T-helper 22 cell (primary cell): Measurements from ENCODE around the gene PKIG.
"Not testable (repeated sequence)": the region's sequence is repeated elsewhere in the genome, so short reads cannot be mapped to it uniquely, and the experiment has no call there.

ENCODE experiments used
- DNase-seq: peaks from one replicate; pipeline ENCODE4 v3.0.0-alpha.2; 2020; ENCODE audit warnings: low read depth

Gene PKIG

GRCh38 chr20:44572551-44573500, 9.6 kb upstream of the PKIG start:
- no peak for DNase-seq

DNA sequence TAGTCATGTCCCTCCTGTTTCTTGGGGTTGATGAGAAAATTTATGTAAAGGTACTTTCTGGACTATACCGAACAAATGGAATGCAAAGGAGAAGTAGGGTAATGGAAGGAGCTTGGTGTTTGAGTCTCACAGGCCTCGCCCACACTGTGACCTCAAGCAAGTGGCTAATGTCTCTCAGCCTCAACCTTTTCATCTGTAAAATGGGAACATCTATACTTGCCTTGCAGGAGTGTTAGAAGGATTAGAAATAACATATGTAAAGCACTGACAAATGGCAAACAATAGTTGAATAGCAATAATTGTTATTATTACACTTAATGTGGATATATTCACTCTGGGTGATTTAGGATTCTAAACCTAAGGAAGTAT, 8.9 kb upstream of the PKIG start:
- no peak for DNase-seq

DNA sequence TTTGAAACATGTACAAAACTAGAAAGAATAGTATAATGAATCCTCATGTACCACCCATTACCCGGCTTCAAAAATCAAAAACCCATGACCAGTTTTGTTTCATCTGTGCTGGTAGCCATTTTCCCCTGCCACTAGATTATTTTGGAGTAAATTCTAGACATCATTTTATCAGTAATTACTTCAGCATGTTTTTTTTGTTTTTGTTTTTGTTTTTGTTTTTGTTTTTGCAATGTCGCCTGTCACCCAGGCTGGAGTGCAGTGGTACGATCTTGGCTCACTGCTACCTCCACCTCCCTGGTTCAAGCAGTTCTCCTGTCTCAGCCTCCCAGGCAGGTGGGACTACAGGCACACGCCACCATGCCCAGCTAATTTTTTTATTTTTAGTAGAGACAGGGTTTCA, 8.0 kb upstream of the PKIG start:
- DNase-seq: no peak

GRCh38 chr20:44576297-44576696, 6.1 kb upstream of the PKIG start:
- DNase-seq: no peak

DNA sequence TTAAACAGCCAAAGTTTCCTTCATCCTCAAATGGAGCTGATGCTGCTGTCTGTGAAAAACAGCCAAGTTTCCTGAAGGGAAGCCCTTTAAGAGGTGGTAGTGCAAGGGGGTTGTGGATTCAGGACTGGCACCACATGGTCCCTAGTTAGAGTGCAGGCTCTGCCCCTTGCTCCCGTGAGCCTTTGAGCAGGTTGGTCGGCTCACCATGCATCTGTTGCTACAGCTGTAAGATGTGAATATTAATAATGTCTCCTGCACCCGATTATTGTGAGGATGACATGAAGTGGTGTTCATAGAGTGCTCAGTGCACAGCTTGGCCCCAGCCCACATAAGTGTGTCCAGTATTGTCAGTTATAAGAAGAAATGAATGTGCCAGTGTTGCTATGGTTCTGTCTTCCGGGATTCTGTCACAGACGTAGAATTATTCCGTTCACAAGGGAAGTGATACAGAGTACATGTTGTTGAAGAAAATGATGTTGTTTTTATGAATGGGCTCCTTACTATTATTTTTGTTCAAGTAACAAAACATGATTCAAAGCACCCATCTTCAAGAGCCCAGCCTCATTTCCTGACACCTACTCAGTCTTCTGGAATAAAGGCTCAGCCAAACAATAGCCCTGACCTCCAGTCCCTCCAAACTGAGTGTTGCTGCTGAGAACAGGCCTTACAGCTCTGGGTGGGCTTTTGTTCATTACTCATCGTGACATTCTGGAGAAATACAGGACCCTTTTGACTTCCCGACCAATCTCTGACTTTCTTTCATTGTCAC, 2.9 kb upstream of the PKIG start:
- DNase-seq: no peak

GRCh38 chr20:44580581-44581268, 1.7 kb upstream of the PKIG start:
- DNase-seq: no peak

GRCh38 chr20:44581515-44581914, 864 bp upstream of the PKIG start:
- no peak for DNase-seq

GRCh38 chr20:44583157-44583556, 778 bp downstream of the PKIG start:
- no peak for DNase-seq

- DNase-seq: no peak
These were observed 1.8 kb downstream of the PKIG start for GRCh38 chr20:44584162-44584561.

DNA sequence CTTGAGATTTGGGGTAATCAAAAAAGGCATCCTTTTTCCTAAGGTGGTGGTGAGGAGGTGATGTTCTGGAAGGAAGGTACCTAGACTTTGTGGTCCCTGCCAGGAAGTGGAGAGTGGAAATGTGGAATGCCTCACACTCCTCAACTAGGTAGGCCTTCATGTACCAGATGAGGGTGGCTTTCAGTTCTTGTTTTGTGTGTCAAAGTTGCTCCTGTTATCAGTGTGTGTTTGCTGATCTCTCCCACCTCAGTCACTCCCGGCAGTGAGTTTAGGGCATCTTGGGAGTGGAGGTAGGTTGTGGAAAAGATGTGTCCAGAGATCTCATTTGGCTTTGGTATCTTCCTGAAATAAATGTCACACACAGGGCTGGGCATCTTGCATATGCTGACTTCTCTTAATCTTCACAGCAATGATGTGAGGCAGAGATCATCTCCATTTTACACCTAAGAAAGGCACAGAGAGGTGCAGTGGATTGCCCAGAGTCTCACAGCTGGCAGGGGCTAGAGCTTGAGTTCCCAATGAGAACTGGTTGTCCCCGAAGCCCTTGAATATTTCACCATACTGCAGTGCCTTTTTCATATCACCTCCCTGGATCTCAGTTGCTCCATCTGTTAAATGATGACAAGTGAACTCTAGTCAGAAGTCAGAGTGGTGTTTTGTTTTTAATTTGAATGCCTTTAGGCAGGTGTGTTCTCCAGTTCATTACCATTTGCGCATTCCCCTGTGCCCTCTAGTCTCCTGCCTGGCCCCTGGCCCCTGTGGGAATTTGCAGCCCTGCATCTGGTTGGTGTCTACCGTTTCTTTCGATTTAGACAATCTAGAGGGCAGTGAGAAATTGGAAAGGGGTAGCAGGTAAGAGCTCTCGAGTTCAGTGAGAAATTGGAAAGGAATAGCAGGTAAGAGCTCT, 2.9 kb downstream of the PKIG start:
- DNase-seq: no peak

GRCh38 chr20:44586289-44586911, 4.0 kb downstream of the PKIG start:
- no peak for DNase-seq

GRCh38 chr20:44587035-44587980, 4.9 kb downstream of the PKIG start:
- no peak for DNase-seq

- not testable (repeated sequence) for DNase-seq
These were observed 5.9 kb downstream of the PKIG start for GRCh38 chr20:44588321-44588720.

- no peak for DNase-seq
These were observed 7.2 kb downstream of the PKIG start for GRCh38 chr20:44589537-44589936.

DNA sequence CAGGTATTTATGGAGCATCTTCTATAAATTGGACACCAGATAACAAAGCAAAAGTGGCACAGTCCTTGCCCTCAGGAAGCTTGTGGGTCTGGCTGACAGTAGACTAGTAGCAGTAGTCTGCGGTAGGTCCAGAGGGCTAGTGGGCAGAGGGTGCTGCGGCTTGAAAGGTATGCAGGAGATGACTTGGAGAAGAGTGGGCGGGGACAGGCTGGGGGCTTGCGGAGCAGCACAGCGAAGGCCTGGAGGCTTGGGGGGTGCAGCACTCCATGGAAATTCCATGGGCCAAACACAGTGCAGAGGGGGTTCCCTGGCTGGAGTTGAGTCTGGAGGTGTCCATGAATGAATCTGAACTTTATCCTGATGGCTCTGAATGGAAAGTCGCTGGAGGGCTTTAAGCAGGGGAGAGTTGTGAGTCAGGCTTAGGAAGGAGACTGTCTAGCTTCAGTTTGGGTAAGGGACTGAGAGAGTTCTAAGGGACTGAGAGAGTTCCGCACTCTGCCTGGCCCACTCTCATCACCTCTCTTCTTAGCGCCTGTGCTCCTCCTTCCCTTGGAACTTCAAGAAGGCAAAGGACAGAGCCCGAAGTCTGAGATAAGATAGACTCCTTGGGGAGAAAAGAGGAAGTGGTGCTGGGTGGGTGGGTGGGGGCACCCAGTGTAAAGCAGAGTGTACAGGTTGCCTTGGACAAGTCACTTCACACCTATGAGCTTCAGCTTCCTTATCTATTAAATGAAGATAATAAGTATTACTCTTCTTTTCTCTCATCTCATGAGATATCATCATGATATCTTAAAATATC, 8.8 kb downstream of the PKIG start:
- no peak for DNase-seq

- no peak for DNase-seq
These were observed 10.0 kb downstream of the PKIG start for GRCh38 chr20:44592366-44592765.

- no peak for DNase-seq
These were observed 11.4 kb downstream of the PKIG start for GRCh38 chr20:44593751-44594150.

DNA sequence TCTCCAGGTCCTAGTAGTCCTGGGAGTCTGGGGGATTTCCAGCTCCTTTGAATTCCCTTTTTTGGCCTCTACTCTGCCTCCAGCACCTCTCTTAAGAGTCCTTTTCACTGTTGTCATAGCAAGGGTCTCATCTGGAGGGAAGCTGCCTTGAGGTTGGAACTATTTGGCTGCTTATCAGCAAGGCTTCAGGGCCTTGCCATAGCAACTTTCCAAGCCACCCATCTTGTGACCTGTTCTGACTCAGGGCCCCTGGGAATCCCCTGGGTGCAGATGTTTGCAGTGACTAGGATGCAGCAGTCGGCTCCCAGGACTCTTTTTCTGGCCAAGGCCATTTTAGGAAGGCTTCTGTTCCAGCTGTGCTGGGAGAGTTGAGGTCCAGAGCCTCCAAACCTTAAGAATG, 12.4 kb downstream of the PKIG start:
- no peak for DNase-seq

DNA sequence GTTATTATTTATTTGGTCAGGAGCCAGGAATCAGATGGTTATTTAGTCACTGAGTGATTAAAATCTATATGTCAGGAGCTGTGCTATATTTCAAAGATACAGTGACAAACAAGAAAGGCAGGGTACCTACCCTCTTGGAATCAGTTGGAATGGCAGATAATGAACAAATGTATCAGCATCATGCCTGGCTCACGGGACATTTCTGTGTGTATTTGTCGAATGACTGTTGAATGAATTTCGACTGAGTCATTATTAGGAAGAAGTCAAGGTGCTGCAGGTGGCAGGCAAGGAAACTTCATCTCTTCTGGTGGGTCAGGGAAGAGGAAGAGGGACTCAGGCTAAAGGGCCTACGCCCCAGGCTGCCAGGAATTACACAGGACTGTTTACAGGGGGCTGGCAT, 13.6 kb downstream of the PKIG start:
- no peak for DNase-seq
